ENCODE results near the gene TMEM43.

TMEM43 gene

DNA sequence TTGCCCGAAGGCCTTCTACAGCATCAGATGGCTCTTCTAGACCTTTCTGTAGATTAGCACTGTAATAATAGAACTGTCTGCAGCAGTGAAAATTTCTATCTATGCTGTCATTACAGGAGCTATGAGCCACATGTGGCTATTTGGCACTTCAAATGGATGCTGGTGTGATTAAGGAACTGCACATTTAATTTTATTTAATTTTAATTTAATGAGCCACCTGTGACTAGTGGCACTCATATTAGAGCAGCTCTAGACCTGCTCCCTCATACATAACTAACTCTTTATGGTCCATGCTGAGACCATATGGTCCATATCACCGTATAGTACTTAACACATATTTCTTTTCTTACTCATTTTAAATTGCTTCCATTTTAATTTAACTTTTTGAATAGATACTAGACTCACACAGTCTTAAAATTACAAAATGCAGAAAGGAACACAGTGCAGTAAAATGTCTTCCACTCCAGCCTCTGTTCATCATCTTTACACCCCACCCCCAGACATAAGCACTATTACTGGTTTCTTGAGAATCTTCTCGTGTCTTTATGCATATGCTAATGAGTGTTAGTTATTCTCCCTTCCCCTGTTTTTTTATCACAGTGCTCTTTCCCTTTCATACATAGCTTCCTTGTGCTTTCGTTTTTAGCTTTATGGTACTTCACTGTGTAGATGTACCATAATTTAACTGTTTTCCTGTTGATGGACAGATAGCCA is 63.3 kb downstream of the TMEM43 start:
- DNase-seq, result no peak
- Histone ChIP-seq H2AFZ (ENCODE audit: insufficient read depth, low read length, poor library complexity) (no peak overlapping the region), H3K4me2 (ENCODE audit: low read length) (no peak overlapping the region), H2BK120ac (ENCODE audit: insufficient read depth, low read length, poor library complexity) (no peak overlapping the region), H3K27me3 (ENCODE audit: insufficient read depth, low read length) (no peaks in the 10 kb centered on the region), H3K36me3 (ENCODE audit: control insufficient read depth in 1 of 2, insufficient read depth in 2 of 2, low read length in 2 of 2) (peaks cover 11 to 19% of the 10 kb centered on the region in 2 experiments), H3K27ac (ENCODE audit: low read depth, low read length) (no peak overlapping the region), H3K4ac (ENCODE audit: low read depth, low read length) (no peak overlapping the region), H3K79me1 (ENCODE audit: low read length) (no peaks in the 10 kb centered on the region), H3K14ac (ENCODE audit: low read length) (no peak overlapping the region), H4K91ac (ENCODE audit: low read depth, low read length) (no peak overlapping the region), H3K4me3 (ENCODE audit: low read depth, low read length) (no peak overlapping the region), H3K23ac (ENCODE audit: low read length) (no peak overlapping the region), H2BK12ac (ENCODE audit: low read length) (no peak overlapping the region), H3K9me3 (ENCODE audit: insufficient read depth, low read depth, low read length) (no peaks in the 10 kb centered on the region), H2BK5ac (ENCODE audit: low read depth, low read length, poor library complexity) (no peak overlapping the region), H3K18ac (ENCODE audit: low read length) (no peak overlapping the region), H4K8ac (ENCODE audit: low read depth, low read length) (no peak overlapping the region), H3K4me1 (ENCODE audit: control insufficient read depth in 1 of 2, insufficient read depth in 2 of 2, low read length in 2 of 2) (no peaks in the 10 kb centered on the region), H2AK5ac (ENCODE audit: low read length) (no peak overlapping the region), H3K9ac (ENCODE audit: low read length) (no peak overlapping the region), H3K79me2 (ENCODE audit: control insufficient read depth, insufficient read depth, low read length, poor library complexity) (no peaks in the 10 kb centered on the region), H4K12ac (ENCODE audit: low read depth, low read length) (no peak overlapping the region)
- WGBS (ENCODE audit: extremely low coverage, insufficient coverage, insufficient read length), result no CpG with 5 or more reads among the region's 4 CpGs
